ENCODE results near the gene CTNNA3.

The CTNNA3 gene

GRCh38 chr10:67506757-67507091 lies 189.3 kb downstream of the CTNNA3 start:
- TF ChIP-seq CTCF (conservative IDR thresholded peaks at IDR 0.05; ENCODE audit: low read length) = no peak
- no peak for DNase-seq (ENCODE audit: low read depth)

GRCh38 chr10:67506083-67506756 lies 189.8 kb downstream of the CTNNA3 start:
- DNase-seq (ENCODE audit: low read depth) = no peak
- no peak for TF ChIP-seq CTCF (conservative IDR thresholded peaks at IDR 0.05; ENCODE audit: low read length)
- no peak overlapping the region for H3K4me3 ChIP-seq (ENCODE audit: low read length)

More at GRCh38 chr10:67506757-67507091, 189.3 kb downstream of the CTNNA3 start:
- no peak overlapping the region for H3K4me3 ChIP-seq (ENCODE audit: low read length)

GRCh38 chr10:67492317-67493019 lies 203.5 kb downstream of the CTNNA3 start:
- no peak overlapping the region for H3K4me3 ChIP-seq (ENCODE audit: low read length)
- DNase-seq (ENCODE audit: low read depth) = no peak
- no peak for TF ChIP-seq CTCF (conservative IDR thresholded peaks at IDR 0.05; ENCODE audit: low read length)

GRCh38 chr10:67487906-67488619 lies 207.9 kb downstream of the CTNNA3 start:
- H3K4me3 ChIP-seq (ENCODE audit: low read length) = no peak overlapping the region
- DNase-seq (ENCODE audit: low read depth) = no peak
- TF ChIP-seq CTCF (conservative IDR thresholded peaks at IDR 0.05; ENCODE audit: low read length) = no peak

- no peak for DNase-seq (ENCODE audit: low read depth)
- TF ChIP-seq CTCF (conservative IDR thresholded peaks at IDR 0.05; ENCODE audit: low read length) = no peak
- no peak overlapping the region for H3K4me3 ChIP-seq (ENCODE audit: low read length)
Observed at GRCh38 chr10:67487199-67487598, 208.8 kb downstream of the CTNNA3 start.

GRCh38 chr10:67477868-67478267 lies 218.1 kb downstream of the CTNNA3 start:
- DNase-seq (ENCODE audit: low read depth) = no peak
- no peak overlapping the region for H3K4me3 ChIP-seq (ENCODE audit: low read length)
- no peak for TF ChIP-seq CTCF (conservative IDR thresholded peaks at IDR 0.05; ENCODE audit: low read length)
